Hematopoietic multipotent progenitor cell (in vitro differentiated cells): ENCODE results near the gene NRCAM. TPM values are rescaled to one million over a fixed set of nuclear protein-coding genes. Genes with fewer than 3 reads are reported as not detected.

Source experiments
- DNase-seq, 3 donors: peaks; one replicate each; pipeline ENCODE4 v3.0.0-alpha.2; 2011 to 2015; ENCODE audit warnings: low read depth in 2 of 3, low spot score in 2 of 3
- total RNA-seq: library from RNA; depleted of rRNA; stranded (reverse); fragments of >200 nt; gene quantifications from one replicate; pipeline ENCODE4 v1.2.3, GENCODE V29; 2012

Gene NRCAM
- total RNA-seq, 1 donor = under 0.01 TPM

GRCh38 chr7:108114117-108114841, 342.0 kb downstream of the NRCAM start:
- peak in 2 of 3 donors; percentile 31 to 43 for DNase-seq

DNA sequence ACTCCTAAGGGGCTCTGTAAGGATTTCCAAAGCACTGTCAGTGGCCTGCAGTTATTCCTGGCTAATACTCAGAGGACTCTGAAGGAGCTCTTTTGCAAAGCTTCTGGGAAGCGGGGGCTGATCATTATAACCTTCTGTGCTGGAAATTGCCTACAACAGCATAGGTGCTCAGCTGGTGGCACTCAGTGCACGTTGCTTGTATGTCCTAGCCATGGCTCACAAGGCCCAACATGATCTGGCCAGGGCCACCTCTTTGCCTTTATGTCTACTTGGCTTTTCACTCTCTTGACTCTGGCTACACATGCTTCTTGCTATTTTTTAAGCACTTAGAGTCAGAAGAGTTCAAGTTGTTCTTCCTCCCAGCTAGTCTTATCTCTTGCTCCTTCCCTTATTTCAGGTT, 343.6 kb downstream of the NRCAM start:
- DNase-seq = no peak

DNA sequence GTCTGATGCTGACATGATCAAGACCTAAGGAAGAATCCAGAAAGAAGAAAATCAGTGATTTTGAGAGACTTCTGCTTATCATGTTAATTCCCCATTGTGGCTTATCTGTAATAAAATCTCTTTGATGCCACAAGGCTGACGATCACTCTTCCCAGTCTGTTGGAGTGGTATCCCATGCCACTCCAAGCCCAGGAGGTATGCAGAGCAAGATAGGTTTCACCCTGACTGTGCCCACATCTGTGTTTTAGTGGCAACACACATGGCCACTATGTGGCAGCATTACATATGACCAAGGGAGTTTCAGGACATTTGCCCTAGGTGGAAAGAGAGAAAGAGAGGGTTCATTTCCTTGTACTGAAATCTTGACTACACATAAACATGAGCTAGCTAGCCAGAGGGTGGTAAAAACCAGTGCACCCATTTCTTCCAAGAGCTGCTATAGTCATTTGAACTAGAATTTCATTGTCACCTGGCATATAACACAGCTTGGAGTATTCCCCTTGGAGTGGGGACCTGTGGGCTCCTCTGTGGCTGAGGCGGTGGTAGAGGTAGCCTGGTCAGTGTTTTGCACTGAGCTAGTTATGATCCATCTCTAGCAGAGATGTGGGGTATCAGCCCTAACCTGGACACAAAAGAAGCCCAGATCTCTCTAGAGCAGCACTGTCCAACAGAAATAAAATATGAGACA, 346.9 kb downstream of the NRCAM start:
- peak in 2 of 3 donors; percentile 18 to 54 for DNase-seq

DNA sequence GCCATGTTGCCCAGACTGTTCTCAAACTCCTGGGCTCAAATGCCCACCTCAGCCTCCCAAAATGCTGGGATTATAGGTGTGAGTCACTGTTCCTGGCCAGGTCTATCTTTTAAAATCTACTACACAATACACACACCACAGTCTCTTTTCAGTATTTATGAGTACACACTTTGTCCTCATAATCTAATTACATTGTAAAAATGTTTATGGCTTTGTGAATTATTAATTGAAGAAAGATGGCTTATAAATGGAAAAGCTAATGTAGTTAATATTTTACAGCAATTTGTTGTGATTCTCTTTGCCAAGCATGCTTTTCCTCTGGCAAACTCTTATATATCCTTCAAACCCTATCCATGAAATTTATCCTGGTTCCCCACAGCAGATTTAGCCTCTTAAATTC, 348.1 kb downstream of the NRCAM start:
- DNase-seq = no peak

- DNase-seq = no peak
These were observed 351.9 kb downstream of the NRCAM start for GRCh38 chr7:108104324-108104723.

- no peak for DNase-seq
These were observed 352.5 kb downstream of the NRCAM start for GRCh38 chr7:108103558-108104298.

- no peak for DNase-seq
These were observed 353.4 kb downstream of the NRCAM start for GRCh38 chr7:108102671-108103312.

DNA sequence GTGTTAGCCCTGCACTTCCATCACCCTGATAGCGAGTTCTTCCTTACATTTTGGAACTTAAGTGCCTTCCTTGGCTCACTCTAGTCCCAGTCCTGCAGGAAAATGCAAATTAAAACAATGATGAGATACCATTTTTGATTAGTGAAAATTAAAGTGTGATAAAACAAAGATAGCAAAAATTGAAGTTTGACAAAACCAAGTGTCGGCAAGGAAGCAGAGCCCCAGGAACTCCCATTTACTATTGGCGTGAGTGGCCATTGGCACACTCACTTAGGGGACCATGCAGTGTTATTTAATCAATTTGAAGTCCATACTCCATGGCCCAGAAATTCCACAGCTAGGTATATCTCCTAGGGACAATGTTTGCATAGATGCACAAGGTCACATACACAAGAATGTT, 354.5 kb downstream of the NRCAM start:
- no peak for DNase-seq

GRCh38 chr7:108099713-108100112, 356.5 kb downstream of the NRCAM start:
- DNase-seq = no peak

GRCh38 chr7:108097703-108098102, 358.5 kb downstream of the NRCAM start:
- DNase-seq = peak in 1 of 3 donors; percentile 6

Other genes with a start within 250 kb of the NRCAM start
- 9.7 TPM for gene PNPLA8, start 69.7 kb upstream of the NRCAM start, total RNA-seq
- gene THAP5, start 113.3 kb upstream of the NRCAM start, total RNA-seq = 8.3 TPM
- gene DNAJB9, start 113.4 kb upstream of the NRCAM start, total RNA-seq = 22.6 TPM